Measurements from ENCODE around the gene EIF5B.
"Not testable (repeated sequence)": the region's sequence is repeated elsewhere in the genome, so short reads cannot be mapped to it uniquely, and the experiment has no call there.

Gene EIF5B

DNA sequence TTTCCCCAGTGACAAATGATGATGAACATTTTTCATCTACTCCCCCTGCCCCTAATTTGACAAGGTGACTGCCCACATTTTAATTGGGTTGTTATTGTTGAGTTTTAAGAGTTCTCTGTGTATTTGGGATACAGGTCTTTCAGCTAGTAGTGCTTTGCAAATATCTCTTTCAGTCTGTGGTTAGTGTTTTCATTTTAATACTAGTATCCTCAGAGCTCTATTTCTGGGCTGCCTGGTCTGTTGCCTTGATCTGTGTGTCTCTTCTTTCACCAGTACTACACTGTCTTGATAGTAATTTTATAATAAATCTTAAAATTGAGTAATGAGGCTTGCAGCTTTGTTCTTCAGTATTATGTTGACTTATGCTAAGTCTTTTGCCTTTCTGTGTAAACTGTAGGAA is 19.7 kb downstream of the EIF5B start:
- DNase-seq (ENCODE audit: low read depth in 2 of 2, low spot score in 1 of 2) = no peak

- DNase-seq (ENCODE audit: low read depth in 2 of 2, low spot score in 1 of 2) = no peak
These were observed 28.5 kb downstream of the EIF5B start for GRCh38 chr2:99365661-99366060.

- not testable (repeated sequence) for DNase-seq (ENCODE audit: low read depth in 2 of 2, low spot score in 1 of 2)
These were observed 31.7 kb downstream of the EIF5B start for GRCh38 chr2:99368854-99369253.

DNA sequence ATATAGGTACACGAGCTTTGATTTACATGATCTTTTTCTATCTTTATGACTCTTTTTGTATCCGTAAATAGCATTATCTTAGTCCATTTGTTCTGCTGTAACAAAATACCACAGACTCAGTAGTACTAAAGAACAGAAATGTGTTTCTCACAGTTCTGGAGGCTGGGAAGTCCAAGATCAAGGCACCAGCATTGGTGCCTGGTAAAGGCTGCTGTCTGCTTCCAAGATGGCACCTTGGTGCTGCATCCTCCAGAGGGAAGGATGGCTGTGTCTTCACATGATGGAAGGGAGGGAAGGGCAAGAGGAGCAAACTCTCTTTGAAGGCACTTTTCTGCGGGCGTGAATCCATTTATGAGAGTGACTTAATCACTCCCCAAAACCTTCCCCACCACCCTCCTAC is 36.0 kb downstream of the EIF5B start:
- DNase-seq (ENCODE audit: low read depth in 2 of 2, low spot score in 1 of 2) = no peak

DNA sequence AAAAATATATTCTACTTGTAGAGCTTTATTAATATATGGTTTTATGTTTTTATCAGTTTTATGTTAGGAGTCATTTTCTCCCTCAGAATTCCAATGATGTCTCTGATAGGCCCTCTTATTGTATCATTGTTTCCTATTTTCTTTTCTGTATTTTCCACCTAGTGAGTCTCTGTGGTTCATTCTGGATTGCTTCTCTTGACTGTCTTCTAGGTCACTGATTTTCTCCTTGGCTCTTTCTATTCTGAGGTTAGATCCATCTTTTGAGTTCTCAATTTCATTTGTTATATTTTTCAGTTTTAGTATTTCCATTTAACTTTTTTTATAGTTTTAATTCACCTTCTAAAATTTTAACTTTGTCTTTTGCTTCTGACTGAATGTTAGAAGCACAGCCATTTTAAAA is 37.6 kb downstream of the EIF5B start:
- DNase-seq (ENCODE audit: low read depth in 2 of 2, low spot score in 1 of 2) = no peak

- DNase-seq (ENCODE audit: low read depth in 2 of 2, low spot score in 1 of 2) = no peak
These were observed 39.2 kb downstream of the EIF5B start for GRCh38 chr2:99376254-99376864.

DNA sequence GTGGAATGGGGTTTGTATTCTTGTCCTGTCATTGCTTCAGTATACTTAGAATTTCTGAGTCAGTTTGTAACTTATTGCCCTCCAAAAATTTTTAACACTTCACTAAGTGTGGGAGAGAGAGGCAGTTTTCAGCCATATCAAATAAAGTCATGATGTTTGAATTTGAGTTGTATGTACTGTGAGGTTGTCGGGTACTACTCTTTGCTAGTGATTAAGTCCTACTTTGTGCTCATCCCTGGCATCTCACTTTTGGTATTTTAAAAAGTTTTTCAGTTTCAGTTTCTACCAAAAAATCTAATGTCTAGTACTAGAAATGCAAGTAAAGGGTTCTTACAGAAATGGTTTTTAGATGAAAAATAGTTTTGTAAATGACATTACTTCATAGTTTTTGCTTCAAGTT is 40.7 kb downstream of the EIF5B start:
- no peak for DNase-seq (ENCODE audit: low read depth in 2 of 2, low spot score in 1 of 2)

- DNase-seq (ENCODE audit: low read depth in 2 of 2, low spot score in 1 of 2) = no peak
These were observed 43.3 kb downstream of the EIF5B start for GRCh38 chr2:99380376-99381010.

GRCh38 chr2:99382143-99382542 is 45.0 kb downstream of the EIF5B start:
- no peak for DNase-seq (ENCODE audit: low read depth in 2 of 2, low spot score in 1 of 2)

GRCh38 chr2:99386011-99386410 is 48.8 kb downstream of the EIF5B start:
- DNase-seq (ENCODE audit: low read depth in 2 of 2, low spot score in 1 of 2) = no peak

GRCh38 chr2:99388892-99389291 is 51.7 kb downstream of the EIF5B start:
- DNase-seq (ENCODE audit: low read depth in 2 of 2, low spot score in 1 of 2) = no peak

DNA sequence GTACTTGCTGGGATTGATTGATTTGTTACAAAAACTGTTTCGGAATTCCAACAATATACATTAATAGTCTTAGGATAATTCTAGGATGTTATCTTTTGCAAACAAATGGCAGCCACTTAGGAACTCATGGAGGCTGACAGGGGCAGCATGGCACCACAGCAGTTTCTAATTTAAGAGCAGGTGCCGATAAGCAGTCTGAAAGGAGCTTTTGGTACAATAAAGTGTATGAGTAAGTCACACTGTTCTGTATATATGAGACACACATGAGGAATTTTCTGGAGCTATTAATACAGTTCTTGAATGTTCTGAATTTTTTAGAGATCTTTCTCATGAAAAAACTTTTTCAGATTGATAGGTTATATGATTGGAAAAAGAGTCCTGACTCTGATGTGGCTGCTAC is 52.2 kb downstream of the EIF5B start:
- no peak for DNase-seq (ENCODE audit: low read depth in 2 of 2, low spot score in 1 of 2)

DNA sequence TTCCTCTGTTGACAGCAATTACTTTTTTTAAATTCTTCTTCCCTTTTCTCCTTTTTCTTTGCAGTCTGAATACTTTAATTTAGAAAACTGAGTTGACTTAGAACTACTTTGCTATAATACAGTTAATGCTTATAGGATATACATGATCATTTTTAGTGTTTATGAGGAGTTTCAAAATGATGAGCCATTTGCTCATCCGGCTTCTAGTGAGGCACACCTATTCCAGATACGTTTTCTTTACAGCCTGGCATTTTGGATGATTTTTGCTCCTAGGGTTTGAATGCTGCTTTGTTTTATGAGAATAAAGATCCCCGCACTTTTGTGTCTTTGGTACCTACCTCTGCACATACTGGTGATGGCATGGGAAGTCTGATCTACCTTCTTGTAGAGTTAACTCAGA is 52.8 kb downstream of the EIF5B start:
- DNase-seq (ENCODE audit: low read depth in 2 of 2, low spot score in 1 of 2) = no peak

GRCh38 chr2:99395589-99396130 is 58.5 kb downstream of the EIF5B start:
- DNase-seq (ENCODE audit: low read depth in 2 of 2, low spot score in 1 of 2) = no peak

DNA sequence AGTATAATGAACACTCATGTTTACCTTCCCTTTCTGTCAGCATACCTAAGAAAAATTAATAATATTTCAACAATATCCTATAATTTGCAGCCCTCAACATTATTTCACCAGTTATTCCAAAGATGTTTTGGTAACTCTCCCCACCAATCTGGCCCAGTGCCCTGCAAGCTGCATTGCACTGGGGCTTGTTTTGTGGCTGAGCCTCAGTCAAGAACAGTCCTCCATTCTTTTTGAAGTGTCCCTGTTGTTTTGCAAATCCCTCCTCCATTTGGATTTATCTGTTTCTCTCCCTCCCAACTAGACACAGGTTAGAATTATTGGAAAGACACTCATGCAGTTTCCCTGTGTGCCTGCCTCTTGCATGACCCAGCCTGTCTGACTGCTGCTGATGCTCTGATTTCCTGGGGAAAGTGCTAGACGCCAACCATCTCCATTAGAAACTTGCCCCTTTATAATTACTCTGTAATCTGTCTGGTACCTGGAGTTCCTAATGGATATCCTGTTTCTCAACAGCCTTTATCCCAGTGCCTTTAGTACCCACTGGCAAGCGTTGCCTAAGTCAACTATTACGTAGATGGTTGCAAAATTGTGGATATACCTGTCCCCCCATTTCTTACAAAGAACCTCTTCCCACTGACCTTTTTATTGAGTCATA is 60.2 kb downstream of the EIF5B start:
- DNase-seq (ENCODE audit: low read depth in 2 of 2, low spot score in 1 of 2) = no peak

DNA sequence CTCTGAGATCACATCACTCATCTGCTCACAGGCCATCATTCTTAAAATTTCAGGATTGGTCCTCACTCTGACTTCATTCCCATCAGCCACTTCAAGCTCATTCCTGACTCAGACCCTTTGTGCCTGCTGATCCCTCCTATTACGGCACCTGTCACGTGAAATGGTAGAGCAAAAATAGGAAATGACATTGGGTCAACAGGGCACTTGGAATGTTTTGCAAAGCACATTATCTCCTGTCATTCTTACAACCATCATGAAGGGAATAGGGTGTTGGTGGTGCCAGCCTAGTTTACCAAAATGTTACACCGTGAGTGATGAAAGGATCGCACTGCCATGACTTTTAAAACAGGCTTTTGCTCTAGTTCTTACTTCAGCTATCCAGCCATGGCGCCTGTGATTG is 61.1 kb downstream of the EIF5B start:
- DNase-seq (ENCODE audit: low read depth in 2 of 2, low spot score in 1 of 2) = no peak

DNA sequence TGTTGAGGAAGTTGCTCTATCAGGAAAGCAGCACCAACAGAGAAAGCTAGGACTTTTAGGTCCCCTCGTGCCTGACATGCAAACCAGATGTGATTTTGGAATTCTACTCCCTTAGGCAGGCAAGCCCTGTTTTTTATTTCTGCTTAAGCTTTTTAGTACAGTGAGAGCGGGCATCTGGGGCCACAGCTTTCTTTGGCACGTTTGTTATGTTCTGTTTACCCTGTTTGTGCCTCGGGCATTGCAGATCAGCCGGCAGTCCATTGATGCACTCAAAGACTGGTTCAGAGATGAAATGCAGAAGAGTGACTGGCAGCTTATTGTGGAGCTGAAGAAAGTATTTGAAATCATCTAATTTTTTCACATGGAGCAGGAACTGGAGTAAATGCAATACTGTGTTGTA is 61.9 kb downstream of the EIF5B start:
- DNase-seq (ENCODE audit: low read depth in 2 of 2, low spot score in 1 of 2) = no peak

GRCh38 chr2:99399795-99400194 is 62.6 kb downstream of the EIF5B start:
- DNase-seq (ENCODE audit: low read depth in 2 of 2, low spot score in 1 of 2) = no peak

- DNase-seq (ENCODE audit: low read depth in 2 of 2, low spot score in 1 of 2) = no peak
These were observed 64.7 kb downstream of the EIF5B start for GRCh38 chr2:99401841-99402240.

DNA sequence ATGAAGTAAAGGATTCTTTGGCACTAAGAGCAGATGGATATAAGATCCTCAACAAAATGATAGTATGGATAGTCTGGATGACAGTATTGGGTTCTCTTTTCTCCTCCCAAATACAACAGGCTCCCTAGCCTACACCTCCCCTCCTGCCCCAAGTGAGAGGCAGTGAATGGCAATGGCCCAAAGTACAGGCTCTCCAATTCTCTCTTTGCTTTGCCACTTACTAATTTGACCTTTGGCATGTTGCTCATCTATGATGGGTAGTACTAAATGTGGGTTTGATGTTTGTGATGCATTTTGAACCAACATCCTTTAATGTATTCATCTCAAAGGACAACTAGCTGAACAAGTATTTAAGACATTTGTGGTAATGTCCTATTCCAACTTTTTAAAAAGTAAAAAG is 65.9 kb downstream of the EIF5B start:
- DNase-seq (ENCODE audit: low read depth in 2 of 2, low spot score in 1 of 2) = no peak

DNA sequence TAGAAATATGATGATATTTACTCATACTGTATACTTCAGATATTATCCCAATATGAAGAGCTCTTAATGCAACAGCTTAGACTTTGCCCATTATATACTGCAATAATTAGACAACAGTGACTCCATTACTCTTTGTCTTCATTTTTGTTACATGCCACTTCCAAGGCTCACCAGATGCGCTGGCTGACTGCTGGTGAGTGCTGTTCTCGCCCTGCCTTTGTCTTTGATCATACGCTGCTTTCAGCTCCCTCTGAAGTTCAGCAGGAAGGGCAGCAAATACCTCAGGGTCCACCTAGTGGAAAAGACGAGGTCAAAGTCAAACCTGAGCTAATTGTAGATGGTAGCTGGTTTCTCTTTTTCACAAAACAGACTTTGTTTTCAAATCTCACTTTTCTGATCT is 66.3 kb downstream of the EIF5B start:
- no peak for DNase-seq (ENCODE audit: low read depth in 2 of 2, low spot score in 1 of 2)

GRCh38 chr2:99404039-99404796 is 67.0 kb downstream of the EIF5B start:
- DNase-seq (ENCODE audit: low read depth in 2 of 2, low spot score in 1 of 2) = no peak

Data from stimulated activated CD8-positive, alpha-beta memory T cell treated with anti-CD3 and anti-CD28 coated beads, Interleukin-4, amount 100 ng/mL, for 1 hour (primary cell).